HG02885 (cell line): ENCODE results near the gene HBG1.
"Not testable (repeated sequence)": the region's sequence is repeated elsewhere in the genome, so short reads cannot be mapped to it uniquely, and the experiment has no call there.

ENCODE experiments used
- ATAC-seq: cut with Tn5 transposase; IDR thresholded peaks from one replicate; pipeline ENCODE4 v1.9.1; 2021; ENCODE audit warnings: mild to moderate bottlenecking; ENCODE audit not compliant: unreplicated experiment, poor library complexity

The HBG1 gene

GRCh38 chr11:5249807-5250396 is at the start of gene HBG1:
Gene HBG1, minus strand, starts transcription at chr11:5249857. Its CDS starts 53 bp downstream, at chr11:5249804.
- ATAC-seq = not testable (repeated sequence)

GRCh38 chr11:5298451-5298850 is 48.8 kb upstream of the HBG1 start:
- ATAC-seq = no peak

- ATAC-seq = no peak
These were observed 48.2 kb upstream of the HBG1 start for GRCh38 chr11:5297721-5298323.

- ATAC-seq = not testable (repeated sequence)
These were observed 44.8 kb upstream of the HBG1 start for GRCh38 chr11:5294342-5294995.

- no peak for ATAC-seq
These were observed 43.4 kb upstream of the HBG1 start for GRCh38 chr11:5293028-5293427.

GRCh38 chr11:5291207-5291838 is 41.7 kb upstream of the HBG1 start:
- ATAC-seq = peak; percentile 97

- ATAC-seq = no peak
These were observed 40.4 kb upstream of the HBG1 start for GRCh38 chr11:5290106-5290505.

- no peak for ATAC-seq
These were observed 40.0 kb upstream of the HBG1 start for GRCh38 chr11:5289696-5290095.

- ATAC-seq = no peak
These were observed 39.4 kb upstream of the HBG1 start for GRCh38 chr11:5288906-5289550.

GRCh38 chr11:5288108-5288905 is 38.6 kb upstream of the HBG1 start:
- ATAC-seq = no peak

- ATAC-seq = no peak
These were observed 37.2 kb upstream of the HBG1 start for GRCh38 chr11:5286901-5287300.

GRCh38 chr11:5286351-5286750 is 36.7 kb upstream of the HBG1 start:
- ATAC-seq = no peak

GRCh38 chr11:5285703-5286340 is 36.2 kb upstream of the HBG1 start:
- ATAC-seq = no peak

GRCh38 chr11:5284637-5285036 is 35.0 kb upstream of the HBG1 start:
- no peak for ATAC-seq

GRCh38 chr11:5283882-5284281 is 34.2 kb upstream of the HBG1 start:
- no peak for ATAC-seq

GRCh38 chr11:5283086-5283485 is 33.4 kb upstream of the HBG1 start:
- no peak for ATAC-seq

- no peak for ATAC-seq
These were observed 33.0 kb upstream of the HBG1 start for GRCh38 chr11:5282628-5283027.

- ATAC-seq = no peak
These were observed 31.9 kb upstream of the HBG1 start for GRCh38 chr11:5281596-5281995.

GRCh38 chr11:5280582-5281102 is 31.0 kb upstream of the HBG1 start:
- ATAC-seq = peak; percentile 96
